ENCODE measurements around the gene FBXW12. TPM values are rescaled to one million over a fixed set of nuclear protein-coding genes. Genes with fewer than 3 reads are reported as not detected.

Gene FBXW12
- total RNA-seq, result not detected in 2 replicates

DNA sequence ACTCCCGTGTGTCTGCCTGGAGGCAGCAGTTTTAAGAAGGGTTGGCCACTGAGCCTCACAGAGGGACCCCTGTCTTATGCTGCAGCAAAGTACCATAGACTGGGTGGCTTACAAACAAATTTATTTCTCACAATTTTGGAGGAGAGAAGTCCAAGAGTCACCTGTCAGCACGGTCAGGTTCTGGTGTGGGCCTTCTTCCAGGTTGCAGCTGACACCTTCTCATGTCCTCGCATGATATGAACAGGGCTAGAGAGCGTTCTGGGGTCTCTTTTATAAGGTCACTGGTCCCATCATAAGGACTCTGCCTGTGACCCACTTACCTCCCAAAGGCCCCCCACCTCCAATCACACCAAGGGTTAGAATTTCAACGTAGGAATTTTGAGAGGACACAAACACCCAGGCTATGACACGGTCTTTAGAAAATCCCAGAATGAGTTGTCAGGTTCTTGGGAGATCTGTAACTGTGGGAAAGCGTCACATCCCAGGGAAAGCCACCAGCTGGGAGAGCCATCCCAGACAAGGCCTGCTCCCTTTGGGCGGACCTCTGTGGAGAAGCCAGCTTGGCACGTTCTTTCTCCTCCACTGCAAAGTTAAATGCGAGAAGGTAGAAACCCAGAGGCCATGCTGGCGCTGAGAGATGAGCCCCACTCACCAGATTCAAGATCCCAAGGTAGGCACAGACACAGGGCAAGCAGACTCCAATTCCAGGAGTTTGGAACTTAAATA, at the start of gene FBXW12:
Gene FBXW12, plus strand, starts transcription at position 569 of the 726 bp plus-strand sequence. CDS start 549 bp downstream, outside the sequence.

DNA sequence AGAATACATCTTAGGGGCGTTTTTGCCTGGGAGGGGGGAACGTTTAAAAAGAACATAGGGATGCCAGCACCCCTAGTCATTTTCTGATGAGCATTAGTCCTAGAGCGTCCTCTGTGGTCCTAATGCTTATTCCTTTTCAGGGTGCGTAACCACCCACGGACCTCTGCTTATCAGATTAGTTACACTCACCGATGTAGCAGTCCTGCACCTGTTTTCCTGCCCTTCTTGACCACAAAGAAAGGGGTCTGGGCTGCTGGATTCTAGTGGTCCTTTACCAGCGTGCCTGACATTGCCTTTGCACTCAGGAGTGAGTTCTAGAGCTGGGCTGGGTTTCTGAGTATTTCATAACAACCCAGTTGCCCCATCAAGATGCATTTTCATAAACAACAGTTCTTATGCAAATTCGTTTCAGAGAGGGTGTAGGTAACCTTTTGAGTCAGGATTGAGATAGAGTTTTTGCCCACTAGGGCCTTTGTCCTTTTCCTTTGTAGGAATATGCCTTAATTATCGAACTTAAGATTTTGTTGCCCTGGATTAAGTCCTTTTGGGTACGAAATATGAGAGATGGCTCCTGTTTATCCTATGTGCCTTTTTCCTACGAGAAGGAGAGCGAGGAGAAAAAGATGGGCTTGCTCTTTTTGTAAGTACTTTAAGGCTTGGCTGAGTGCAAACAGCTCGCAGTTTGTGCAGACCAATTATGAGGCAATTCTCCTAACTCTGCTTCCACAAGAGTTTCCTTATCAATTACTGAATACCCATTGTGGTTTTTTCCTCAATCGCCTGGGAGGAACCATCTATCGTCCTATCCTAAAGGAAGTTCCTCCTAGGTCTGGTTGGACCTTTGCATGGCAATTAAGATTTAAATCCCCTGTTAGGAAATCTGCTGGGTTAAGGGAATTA, 38.4 kb upstream of the FBXW12 start, which contains the start of gene SPINK8:
Gene SPINK8, minus strand, starts transcription at position 316 of the 900 bp plus-strand sequence. CDS start 5,320 bp downstream, outside the sequence.

DNA sequence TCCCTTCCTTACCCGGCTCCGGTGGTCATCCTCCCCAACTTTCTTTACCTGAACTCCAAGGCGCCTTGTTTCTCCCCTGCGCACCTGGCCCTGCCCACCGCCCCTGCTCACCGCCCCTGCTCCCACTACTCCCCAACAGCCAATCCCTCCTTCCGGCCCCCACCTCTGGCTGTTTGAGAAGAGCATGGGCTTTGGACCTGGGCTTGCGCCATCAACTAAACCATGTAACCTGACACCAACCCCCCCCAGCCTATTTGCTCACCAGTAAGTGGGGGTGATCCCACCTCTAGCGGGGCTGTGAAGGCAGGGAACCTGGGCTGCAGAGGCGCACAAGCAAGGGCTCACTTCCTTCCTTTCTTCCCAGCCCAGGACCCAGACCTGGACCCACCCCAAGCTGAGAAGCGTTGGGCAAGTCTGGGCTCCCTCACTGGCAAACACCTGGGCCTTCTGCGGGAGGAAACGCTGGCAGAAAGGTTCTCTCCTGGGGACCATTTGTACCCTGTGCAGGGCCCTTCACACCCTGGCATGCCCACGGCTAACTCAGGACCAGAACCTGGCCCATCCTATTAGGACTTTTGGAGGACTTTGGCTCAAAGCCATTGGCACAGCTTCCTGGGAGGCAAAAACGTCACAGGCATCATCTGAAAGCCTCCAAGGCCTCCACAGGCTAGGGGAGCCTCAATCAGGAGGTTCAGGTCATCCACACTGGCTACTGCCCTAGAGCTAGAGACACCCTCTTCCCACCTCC, 58.1 kb downstream of the FBXW12 start, which contains the start of gene PLXNB1:
Gene PLXNB1, minus strand, starts transcription at position 127 of the 748 bp plus-strand sequence. CDS start 5,475 bp downstream, outside the sequence.

DNA sequence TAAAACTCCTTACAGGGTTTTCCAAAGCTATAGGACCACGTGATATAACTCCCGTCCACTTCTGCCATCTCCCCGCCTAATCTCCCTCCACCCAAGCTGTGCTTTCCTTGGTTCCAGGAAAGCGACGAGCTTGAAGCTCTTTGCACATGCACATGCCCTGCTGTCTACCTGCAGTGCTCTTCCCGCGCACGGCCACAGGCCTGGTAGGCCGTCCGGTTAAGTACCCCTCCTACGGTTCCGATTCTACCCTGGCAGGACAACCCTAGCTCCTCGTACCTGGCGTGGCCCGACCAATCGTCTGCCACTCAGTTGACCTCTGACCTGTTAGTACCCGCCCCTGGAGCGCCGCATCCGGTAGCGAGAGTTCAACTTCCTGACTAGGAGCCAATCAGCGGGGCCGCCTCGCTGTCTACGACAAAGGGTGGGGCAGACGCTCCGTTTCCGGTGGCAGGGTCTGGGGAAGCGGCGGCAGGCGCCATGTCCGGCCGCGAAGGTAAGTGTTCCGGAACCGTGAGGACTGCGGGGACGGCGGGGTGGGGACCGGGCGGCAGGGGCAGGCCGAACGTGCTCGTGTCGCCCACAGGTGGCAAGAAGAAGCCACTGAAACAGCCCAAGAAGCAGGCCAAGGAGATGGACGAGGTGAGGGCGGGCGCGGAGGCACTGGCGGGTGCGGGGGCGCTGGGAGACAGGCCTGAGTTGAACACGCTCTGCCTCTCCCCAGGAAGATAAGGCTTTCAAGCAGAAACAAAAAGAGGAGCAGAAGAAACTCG, 68.0 kb downstream of the FBXW12 start, which contains the start of the genes CCDC51 and TMA7:
Gene CCDC51, minus strand, starts transcription at position 300 of the 770 bp plus-strand sequence. CDS start 4,991 bp downstream, outside the sequence.
Gene TMA7, plus strand, starts transcription at position 438 of the 770 bp plus-strand sequence. Its CDS starts 40 bp downstream, at position 478.

Other genes with a start within 250 kb of the FBXW12 start
- 5.9 and 12.4 TPM in 2 replicates for gene CDC25A, start 183.8 kb upstream of the FBXW12 start, total RNA-seq
- not detected in 2 replicates for gene CAMP, start 148.7 kb upstream of the FBXW12 start, total RNA-seq
- 4.5 and 6.8 TPM in 2 replicates for gene ZNF589, start 131.1 kb upstream of the FBXW12 start, total RNA-seq
- 18.1 and 27.1 TPM in 2 replicates for gene NME6, start 70.9 kb upstream of the FBXW12 start, total RNA-seq
- gene SPINK8, start 38.6 kb upstream of the FBXW12 start, total RNA-seq, result not detected in 2 replicates
- gene PLXNB1, start 57.9 kb downstream of the FBXW12 start, total RNA-seq, result 22.6 and 24.9 TPM in 2 replicates
- gene CCDC51, start 67.9 kb downstream of the FBXW12 start, total RNA-seq, result 14.2 and 18.4 TPM in 2 replicates
- 350 and 477 TPM in 2 replicates for gene TMA7, start 68.0 kb downstream of the FBXW12 start, total RNA-seq
- gene ATRIP, start 74.5 kb downstream of the FBXW12 start, total RNA-seq, result 6.6 and 7.6 TPM in 2 replicates
- gene SHISA5, start 132.0 kb downstream of the FBXW12 start, total RNA-seq, result 118 and 125 TPM in 2 replicates
- 1.4 and 6.6 TPM in 2 replicates for gene PFKFB4, start 184.6 kb downstream of the FBXW12 start, total RNA-seq
- 0.09 TPM in 1 of 2 replicates, not detected in the other for gene UCN2, start 191.6 kb downstream of the FBXW12 start, total RNA-seq
- gene COL7A1, start 223.1 kb downstream of the FBXW12 start, total RNA-seq, result 0.18 and 1.4 TPM in 2 replicates
- 300 and 343 TPM in 2 replicates for gene UQCRC1, start 237.4 kb downstream of the FBXW12 start, total RNA-seq
- not detected in 2 replicates for gene TMEM89, start 249.6 kb downstream of the FBXW12 start, total RNA-seq

Data from endothelial cell of coronary artery (primary cell).